ENCODE results near the gene FSD2. TPM values are rescaled to one million over a fixed set of nuclear protein-coding genes. Genes with fewer than 3 reads are reported as not detected.

FSD2 gene
- total and polyA plus RNA-seq, 2 of the 4 experiments (the other 2 are of a cell fraction): not detected

GRCh38 chr15:82737975-82738374 is 67.9 kb downstream of the FSD2 start:
- BruUV-seq (replicated peaks): no TSS peak
- Histone ChIP-seq H2BK20ac (ENCODE audit: low read depth, low read length) (no peak overlapping the region), H3K4me3 (ENCODE audit: insufficient read depth, low read depth, low read length) (no peak overlapping the region), H2BK5ac (ENCODE audit: low read depth, low read length, poor library complexity, severe bottlenecking) (no peak overlapping the region), H3K18ac (ENCODE audit: low read depth, low read length) (no peak overlapping the region), H4K5ac (ENCODE audit: low read depth, low read length) (no peak overlapping the region), H3K56ac (ENCODE audit: extremely low read depth, insufficient read depth, low read length) (no peak overlapping the region), H3K4ac (ENCODE audit: low read depth, low read length) (no peak overlapping the region), H3K27ac (ENCODE audit: insufficient read depth, low read length) (no peak overlapping the region), H2BK120ac (ENCODE audit: low read depth, low read length) (no peak overlapping the region), H4K20me1 (ENCODE audit: insufficient read depth, low read length) (no peaks in the 10 kb centered on the region), H3K9me3 (ENCODE audit: control insufficient read depth, insufficient read depth, low read length) (no peaks in the 10 kb centered on the region), H3K9ac (ENCODE audit: low read depth, low read length) (no peak overlapping the region), H3K79me1 (ENCODE audit: low read depth in 1 of 2, low read length in 2 of 2) (no peaks in the 10 kb centered on the region), H3K9me1 (ENCODE audit: insufficient read depth, low read length) (no peaks in the 10 kb centered on the region), H3K4me1 (ENCODE audit: control insufficient read depth, insufficient read depth, low read length) (no peaks in the 10 kb centered on the region), H2AK5ac (ENCODE audit: low read depth, low read length) (no peak overlapping the region), H2AFZ (replicated peaks; ENCODE audit: low read length, poor library complexity) (no peak overlapping the region), H3K14ac (replicated peaks; ENCODE audit: low read depth, low read length) (no peak overlapping the region), H3K4me2 (ENCODE audit: low read depth, low read length) (no peak overlapping the region), H3K23ac (ENCODE audit: low read depth, low read length) (no peak overlapping the region), H3K27me3 (ENCODE audit: control insufficient read depth, insufficient read depth, low read length) (no peaks in the 10 kb centered on the region), H2AK9ac (replicated peaks; ENCODE audit: low read depth, low read length, poor library complexity) (no peak overlapping the region), H2BK15ac (ENCODE audit: low read depth, low read length) (no peak overlapping the region), H3K36me3 (ENCODE audit: control insufficient read depth, insufficient read depth, low read length) (no peaks in the 10 kb centered on the region), H4K8ac (ENCODE audit: low read depth in 2 of 2, low read length in 2 of 2) (no peak overlapping the region), H4K91ac (ENCODE audit: insufficient read depth, low read depth, low read length) (no peak overlapping the region)
- in situ Hi-C loops (cut with MboI; ENCODE audit: low sequenced_read_pairs): no loop called here
- ChIA-PET POLR2A (ENCODE audit: unreplicated experiment) (no interaction called here), CTCF (no interaction called here)
- DNase-seq (peak; percentile 15), ATAC-seq (ENCODE audit: low read depth) (no peak)
- dilution Hi-C loops (cut with HindIII; ENCODE audit: low sequenced_read_pairs, unreplicated experiment): no loop called here
- intact Hi-C loops (cut with micrococcal nuclease): loop anchor here (2.0 kb wide), 1 partner anchor 59 kb away; no protein-coding TSS in a partner anchor
- TF ChIP-seq MAFK (IDR thresholded peaks at IDR 0.05; ENCODE audit: low read depth, low read length) (no peak), FOS (IDR thresholded peaks at IDR 0.05; ENCODE audit: low read depth, low read length) (no peak), CHD1 (IDR thresholded peaks at IDR 0.05; ENCODE audit: low read depth, low read length) (no peak), USF2 (IDR thresholded peaks at IDR 0.05; ENCODE audit: low read depth, low read length) (no peak), BHLHE40 (IDR thresholded peaks at IDR 0.05; ENCODE audit: low read depth, low read length) (no peak), RCOR1 (IDR thresholded peaks at IDR 0.05; ENCODE audit: insufficient replicate concordance, low read length) (no peak), CEBPB (IDR thresholded peaks at IDR 0.05; ENCODE audit: low read depth, low read length) (no peak), RAD21 (IDR thresholded peaks at IDR 0.05; ENCODE audit: low read length) (no peak), MAZ (IDR thresholded peaks at IDR 0.05; ENCODE audit: borderline replicate concordance, low read depth, low read length) (no peak), RFX5 (IDR thresholded peaks at IDR 0.05; ENCODE audit: low read depth, low read length) (no peak)
- no CpG with 5 or more reads among the region's 2 CpGs for WGBS, 2 experiments (ENCODE audit: extremely low coverage in 2 of 2, insufficient read length in 1 of 2)

Data from IMR-90 (cell line).